Activated B cell treated with CpG ODN at 0.5 μM for 24 hours (primary cell): ENCODE results near the gene HTR1E. TPM values are rescaled to one million over a fixed set of nuclear protein-coding genes. Genes with fewer than 3 reads are reported as not detected.
"Not testable (repeated sequence)": the region's sequence is repeated elsewhere in the genome, so short reads cannot be mapped to it uniquely, and the experiment has no call there.

Source experiments
- ATAC-seq: fragments of 200-7000 bp; cut with Tn5 transposase; one replicate; pipeline ENCODE4 v1.10.0; 2021; ENCODE audit warnings: low read depth, mild to moderate bottlenecking, moderate library complexity
- CTCF ChIA-PET: fragments of 350-600 bp; sonication (Branson Sonifier 250); formaldehyde crosslinking; loops from one replicate; lab custom pipeline; 2021; ENCODE audit warnings: antibody characterized with exemption; lab: Charles Lee
- POLR2A ChIA-PET: fragments of 350-600 bp; sonication (Branson Sonifier 250); formaldehyde crosslinking; loops from one replicate; lab custom pipeline; 2021; ENCODE audit warnings: antibody characterized with exemption; lab: Charles Lee
- DNase-seq: peaks from one replicate; pipeline ENCODE4 v3.0.0; 2022
- H3K27ac Mint-ChIP-seq: one replicate; pipeline ENCODE4 v1.8.0; 2020; ENCODE audit warnings: mixed read lengths
- H3K27me3 Mint-ChIP-seq: one replicate; pipeline ENCODE4 v1.8.0; 2021; ENCODE audit warnings: mixed read lengths
- H3K36me3 Mint-ChIP-seq: one replicate; pipeline ENCODE4 v1.8.0; 2021; ENCODE audit warnings: low read depth, mixed read lengths
- H3K4me1 Mint-ChIP-seq: one replicate; pipeline ENCODE4 v1.8.0; 2021; ENCODE audit warnings: mixed read lengths
- H3K4me3 Mint-ChIP-seq: one replicate; pipeline ENCODE4 v1.8.0; 2020; ENCODE audit warnings: mild to moderate bottlenecking, mixed read lengths
- H3K9me3 Mint-ChIP-seq: one replicate; pipeline ENCODE4 v1.8.0; 2020; ENCODE audit warnings: mixed read lengths
- CTCF ChIP-seq: fragments of 200-600 bp; IDR thresholded peaks from one replicate; pipeline ENCODE4 v1.8.0; 2022; ENCODE audit warnings: antibody characterized with exemption, mild to moderate bottlenecking
- intact Hi-C: fragments of 100-400 bp; cut with micrococcal nuclease; formaldehyde crosslinking; loops from one replicate; pipeline ENCODE4 v1.15.1; 2024
- total RNA-seq: library from RNA; stranded (reverse); gene quantifications from 2 replicates; pipeline ENCODE4 v1.2.3, GENCODE V29; 2022

Gene HTR1E
- total RNA-seq, 1 donor from 2014 or later = not detected

- Mint-ChIP-seq H3K27ac (no peak overlapping the region), H3K27me3 (peaks cover 26% of the 10 kb centered on the region), H3K4me1 (no peaks in the 10 kb centered on the region), H3K36me3 (no peaks in the 10 kb centered on the region), H3K4me3 (no peak overlapping the region), H3K9me3 (no peaks in the 10 kb centered on the region)
- ATAC-seq = no peak
- DNase-seq = no peak
- POLR2A ChIA-PET = no interaction called here
- CTCF ChIA-PET = no interaction called here
- no peak for TF ChIP-seq CTCF
- intact Hi-C loops = no loop called here
These were observed 40.9 kb downstream of the HTR1E start for GRCh38 chr6:86978251-86978650.

GRCh38 chr6:87001494-87001893 lies 64.2 kb downstream of the HTR1E start:
- no peak for ATAC-seq
- peaks cover 2% of the 10 kb centered on the region for H3K27me3 Mint-ChIP-seq
- peak overlapping the region; percentile 11 for H3K27ac Mint-ChIP-seq
- peak overlapping the region; percentile 2 for H3K4me3 Mint-ChIP-seq
- CTCF ChIA-PET = no interaction called here
- no peaks in the 10 kb centered on the region for H3K36me3 Mint-ChIP-seq
- no peak for DNase-seq
- H3K4me1 Mint-ChIP-seq = peaks cover 21% of the 10 kb centered on the region
- H3K9me3 Mint-ChIP-seq = peaks cover 25% of the 10 kb centered on the region
- POLR2A ChIA-PET = no interaction called here
- no peak for TF ChIP-seq CTCF
- intact Hi-C loops = no loop called here

GRCh38 chr6:87002391-87002790 lies 65.1 kb downstream of the HTR1E start:
- H3K36me3 Mint-ChIP-seq, H3K4me3 Mint-ChIP-seq, CTCF ChIA-PET, POLR2A ChIA-PET, H3K27ac Mint-ChIP-seq, ATAC-seq, intact Hi-C loops, H3K27me3 Mint-ChIP-seq, DNase-seq: not testable (repeated sequence)
- Mint-ChIP-seq H3K4me1 (peaks cover 21% of the 10 kb centered on the region), H3K9me3 (peaks cover 25% of the 10 kb centered on the region)

DNA sequence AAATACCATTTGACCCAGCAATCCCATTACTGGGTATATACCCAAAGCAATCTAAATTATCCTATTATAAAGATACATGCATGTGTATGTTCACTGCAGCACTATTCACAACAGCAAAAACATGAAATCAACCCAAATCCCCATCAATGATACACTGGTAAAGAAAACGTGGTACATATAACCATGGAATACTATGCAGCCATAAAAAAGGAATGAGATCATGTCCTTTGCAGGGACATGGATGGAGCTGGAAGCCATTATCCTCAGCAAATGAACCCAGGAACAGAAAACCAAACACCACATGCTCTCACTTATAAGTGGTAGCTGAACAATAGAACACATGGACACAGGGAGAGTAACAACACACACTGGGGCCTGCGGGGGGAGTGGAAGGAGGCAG lies 69.2 kb downstream of the HTR1E start:
- H3K36me3 Mint-ChIP-seq, DNase-seq, CTCF ChIA-PET, H3K27me3 Mint-ChIP-seq, intact Hi-C loops, ATAC-seq, H3K4me3 Mint-ChIP-seq, POLR2A ChIA-PET, H3K27ac Mint-ChIP-seq: not testable (repeated sequence)
- Mint-ChIP-seq H3K9me3 (peaks cover 16% of the 10 kb centered on the region), H3K4me1 (peaks cover 10% of the 10 kb centered on the region)

GRCh38 chr6:87009581-87009980 lies 72.3 kb downstream of the HTR1E start:
- POLR2A ChIA-PET, H3K4me3 Mint-ChIP-seq, DNase-seq, intact Hi-C loops, H3K27me3 Mint-ChIP-seq, CTCF ChIA-PET, H3K27ac Mint-ChIP-seq, H3K4me1 Mint-ChIP-seq, H3K36me3 Mint-ChIP-seq, ATAC-seq: not testable (repeated sequence)
- peaks cover 11% of the 10 kb centered on the region for H3K9me3 Mint-ChIP-seq

DNA sequence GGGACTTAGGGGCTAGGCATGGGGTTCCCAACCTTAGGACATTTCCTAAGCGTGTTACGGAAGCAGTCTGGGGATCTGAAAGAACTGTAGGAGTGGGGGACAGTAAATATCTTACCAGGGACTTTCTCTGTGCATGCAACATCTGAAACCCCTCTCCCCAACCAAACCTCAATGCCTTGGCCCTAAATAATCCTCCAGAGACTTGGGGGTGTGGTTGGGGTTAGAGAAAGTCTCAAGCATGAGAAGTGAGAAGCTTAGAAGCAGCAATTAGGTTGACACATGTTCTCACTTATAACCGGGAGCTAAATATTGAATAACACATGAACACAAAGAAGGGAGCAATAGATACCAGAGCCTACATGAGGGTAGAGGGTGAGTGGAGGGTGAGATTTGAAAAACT lies 74.7 kb downstream of the HTR1E start:
- DNase-seq = no peak
- no peak for TF ChIP-seq CTCF
- H3K9me3 Mint-ChIP-seq = no peaks in the 10 kb centered on the region
- no peak overlapping the region for H3K4me3 Mint-ChIP-seq
- intact Hi-C loops = no loop called here
- ChIA-PET CTCF (no interaction called here), POLR2A (no interaction called here)
- H3K27ac Mint-ChIP-seq = no peak overlapping the region
- peaks cover 2% of the 10 kb centered on the region for H3K27me3 Mint-ChIP-seq
- no peak for ATAC-seq
- no peaks in the 10 kb centered on the region for H3K4me1 Mint-ChIP-seq
- H3K36me3 Mint-ChIP-seq = no peaks in the 10 kb centered on the region

GRCh38 chr6:87012743-87013142 lies 75.4 kb downstream of the HTR1E start:
- DNase-seq = no peak
- no peak for TF ChIP-seq CTCF
- ChIA-PET CTCF (no interaction called here), POLR2A (no interaction called here)
- intact Hi-C loops = no loop called here
- Mint-ChIP-seq H3K27ac (no peak overlapping the region), H3K27me3 (peaks cover 3% of the 10 kb centered on the region), H3K36me3 (no peaks in the 10 kb centered on the region), H3K4me3 (no peak overlapping the region), H3K9me3 (no peaks in the 10 kb centered on the region), H3K4me1 (no peaks in the 10 kb centered on the region)
- no peak for ATAC-seq
